HepG2 (cell line): ENCODE results near the gene ABCG2. TPM values are rescaled to one million over a fixed set of nuclear protein-coding genes. Genes with fewer than 3 reads are reported as not detected.

Experiments used
- ESRRA ChIP-seq: sonication (generic); formaldehyde crosslinking; IDR thresholded peaks from 2 replicates; pipeline ENCODE4 v1.5.1; 2020; ENCODE audit warnings: mild to moderate bottlenecking, low read depth, missing genetic modification reagents
- FOXK1 ChIP-seq: sonication (generic); formaldehyde crosslinking; IDR thresholded peaks from 2 replicates; pipeline ENCODE4 v1.4.0; 2020; ENCODE audit warnings: low read depth, missing genetic modification reagents, borderline replicate concordance
- JUN ChIP-seq: sonication (generic); formaldehyde crosslinking; IDR thresholded peaks from 2 replicates; pipeline ENCODE4 v1.4.0; 2020; ENCODE audit warnings: mild to moderate bottlenecking, missing genetic modification reagents
- MEIS1 ChIP-seq: sonication (generic); formaldehyde crosslinking; IDR thresholded peaks from 2 replicates; pipeline ENCODE4 v1.9.0; 2021; ENCODE audit warnings: mild to moderate bottlenecking, missing genetic modification reagents, moderate library complexity, borderline replicate concordance
- MLLT10 ChIP-seq: sonication (generic); formaldehyde crosslinking; IDR thresholded peaks from 2 replicates; pipeline ENCODE4 v1.4.0; 2020; ENCODE audit warnings: missing genetic modification reagents
- NCOA5 ChIP-seq: sonication (generic); formaldehyde crosslinking; IDR thresholded peaks from 2 replicates; pipeline ENCODE4 v1.4.0; 2020; ENCODE audit warnings: missing genetic modification reagents
- PPARG ChIP-seq: conservative IDR thresholded peaks from 2 replicates; pipeline ENCODE4 v1.6.1; 2016; ENCODE audit warnings: missing biosample characterization, missing genetic modification reagents
- RXRB ChIP-seq: IDR thresholded peaks from 2 replicates; pipeline ENCODE4 v1.6.1; 2016; ENCODE audit warnings: borderline replicate concordance, missing genetic modification reagents, missing compliant biosample characterization
- ZFP82 ChIP-seq: sonication (generic); formaldehyde crosslinking; IDR thresholded peaks from 2 replicates; pipeline ENCODE4 v1.5.1; 2020; ENCODE audit warnings: mild to moderate bottlenecking, missing genetic modification reagents, borderline replicate concordance
- ZNF569 ChIP-seq: sonication (generic); formaldehyde crosslinking; IDR thresholded peaks from 2 replicates; pipeline ENCODE4 v1.5.0; 2020; ENCODE audit warnings: mild to moderate bottlenecking, missing genetic modification reagents, moderate library complexity, borderline replicate concordance
- ZSCAN9 ChIP-seq: IDR thresholded peaks from 2 replicates; pipeline ENCODE4 v1.6.1; 2016; ENCODE audit warnings: borderline replicate concordance
- polyA plus RNA-seq, 8 experiments: library from polyadenylated mRNA; depleted of rRNA in 3 of 8; stranded (reverse) in 7 of 8; unstranded in 1 of 8; fragments of >200 nt; fragmentation: Illumina TruSeq in 4 of 8; extraction: Trizol in 4 of 8; gene quantifications; 2 replicates each; pipeline versions ENCODE4 v1.2.1 to v1.2.3, GENCODE V29; 2011 to 2016; ENCODE audit warnings: low read depth in 4 of 8, missing spikeins in 1 of 8, mixed read lengths in 1 of 8; ENCODE audit not compliant: insufficient read depth in 1 of 8
- total RNA-seq, 5 experiments: library from RNA; depleted of rRNA; stranded (reverse); fragments of >200 nt; fragmentation: Illumina TruSeq; extraction: Trizol; gene quantifications; 2 replicates each; pipeline ENCODE4 v1.2.3, GENCODE V29; 2016; ENCODE audit warnings: low read depth in 1 of 5
- TF ChIP-seq, protein P1 (sequence below): IDR thresholded peaks from 2 replicates; pipeline ENCODE4 v1.4.0; 2020; ENCODE audit warnings: mild to moderate bottlenecking, missing genetic modification reagents
- TF ChIP-seq, protein P2 (sequence below): IDR thresholded peaks from 2 replicates; pipeline ENCODE4 v1.6.1; 2016
- TF ChIP-seq, protein P3 (sequence below): fragments of 450-650 bp; IDR thresholded peaks from 2 replicates; pipeline ENCODE4 v1.6.1; 2016
- TF ChIP-seq, protein P4 (sequence below): sonication (generic); formaldehyde crosslinking; IDR thresholded peaks from 2 replicates; pipeline ENCODE4 v1.5.1; 2020; ENCODE audit warnings: mild to moderate bottlenecking, missing genetic modification reagents
- TF ChIP-seq, protein P5 (sequence below): sonication (generic); formaldehyde crosslinking; conservative IDR thresholded peaks from 2 replicates; pipeline ENCODE4 v1.4.0; 2020; ENCODE audit warnings: missing genetic modification reagents

The ABCG2 gene
- total and polyA plus RNA-seq, 2 of the 13 experiments (the other 11 are each of a cell fraction or from before 2014, with no cell fraction given) = 10.0 to 15.7 TPM

DNA sequence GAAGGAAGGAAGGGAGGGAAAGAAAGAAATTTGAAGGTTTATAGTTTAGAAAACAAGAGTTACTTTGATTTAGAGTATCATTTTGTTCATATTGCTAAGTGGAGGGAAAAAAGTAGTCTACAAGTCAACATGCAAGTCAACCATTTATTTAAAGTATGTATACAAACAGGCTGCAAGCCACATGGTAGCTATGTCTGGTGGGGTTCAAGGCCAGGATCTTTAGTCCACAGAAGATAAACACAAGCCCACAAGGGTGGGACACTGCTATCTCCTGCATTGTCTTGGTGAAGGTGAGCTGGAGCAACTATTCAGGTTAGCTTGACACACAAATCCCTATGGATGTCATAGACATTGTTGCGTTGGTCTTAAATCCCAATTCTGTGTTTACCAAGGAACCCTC lies 71.4 kb downstream of the ABCG2 start (continued):
- TF ChIP-seq, protein P1, sequence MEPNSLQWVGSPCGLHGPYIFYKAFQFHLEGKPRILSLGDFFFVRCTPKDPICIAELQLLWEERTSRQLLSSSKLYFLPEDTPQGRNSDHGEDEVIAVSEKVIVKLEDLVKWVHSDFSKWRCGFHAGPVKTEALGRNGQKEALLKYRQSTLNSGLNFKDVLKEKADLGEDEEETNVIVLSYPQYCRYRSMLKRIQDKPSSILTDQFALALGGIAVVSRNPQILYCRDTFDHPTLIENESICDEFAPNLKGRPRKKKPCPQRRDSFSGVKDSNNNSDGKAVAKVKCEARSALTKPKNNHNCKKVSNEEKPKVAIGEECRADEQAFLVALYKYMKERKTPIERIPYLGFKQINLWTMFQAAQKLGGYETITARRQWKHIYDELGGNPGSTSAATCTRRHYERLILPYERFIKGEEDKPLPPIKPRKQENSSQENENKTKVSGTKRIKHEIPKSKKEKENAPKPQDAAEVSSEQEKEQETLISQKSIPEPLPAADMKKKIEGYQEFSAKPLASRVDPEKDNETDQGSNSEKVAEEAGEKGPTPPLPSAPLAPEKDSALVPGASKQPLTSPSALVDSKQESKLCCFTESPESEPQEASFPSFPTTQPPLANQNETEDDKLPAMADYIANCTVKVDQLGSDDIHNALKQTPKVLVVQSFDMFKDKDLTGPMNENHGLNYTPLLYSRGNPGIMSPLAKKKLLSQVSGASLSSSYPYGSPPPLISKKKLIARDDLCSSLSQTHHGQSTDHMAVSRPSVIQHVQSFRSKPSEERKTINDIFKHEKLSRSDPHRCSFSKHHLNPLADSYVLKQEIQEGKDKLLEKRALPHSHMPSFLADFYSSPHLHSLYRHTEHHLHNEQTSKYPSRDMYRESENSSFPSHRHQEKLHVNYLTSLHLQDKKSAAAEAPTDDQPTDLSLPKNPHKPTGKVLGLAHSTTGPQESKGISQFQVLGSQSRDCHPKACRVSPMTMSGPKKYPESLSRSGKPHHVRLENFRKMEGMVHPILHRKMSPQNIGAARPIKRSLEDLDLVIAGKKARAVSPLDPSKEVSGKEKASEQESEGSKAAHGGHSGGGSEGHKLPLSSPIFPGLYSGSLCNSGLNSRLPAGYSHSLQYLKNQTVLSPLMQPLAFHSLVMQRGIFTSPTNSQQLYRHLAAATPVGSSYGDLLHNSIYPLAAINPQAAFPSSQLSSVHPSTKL (CRISPR knock-in tag) = peak; percentile 70
- TF ChIP-seq PPARG = 0 out of 2 replicates have a peak, but pooled peaks have one; percentile 32
- TF ChIP-seq ESRRA (CRISPR knock-in tag) = no peak
- no peak for TF ChIP-seq MEIS1 (CRISPR knock-in tag)
- TF ChIP-seq JUN = no peak
- TF ChIP-seq MLLT10 (CRISPR knock-in tag) = no peak
- TF ChIP-seq, protein P2, sequence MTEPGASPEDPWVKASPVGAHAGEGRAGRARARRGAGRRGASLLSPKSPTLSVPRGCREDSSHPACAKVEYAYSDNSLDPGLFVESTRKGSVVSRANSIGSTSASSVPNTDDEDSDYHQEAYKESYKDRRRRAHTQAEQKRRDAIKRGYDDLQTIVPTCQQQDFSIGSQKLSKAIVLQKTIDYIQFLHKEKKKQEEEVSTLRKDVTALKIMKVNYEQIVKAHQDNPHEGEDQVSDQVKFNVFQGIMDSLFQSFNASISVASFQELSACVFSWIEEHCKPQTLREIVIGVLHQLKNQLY (CRISPR knock-in tag) = 0 out of 2 replicates have a peak, but pooled peaks have one; percentile 24
- TF ChIP-seq, protein P3, sequence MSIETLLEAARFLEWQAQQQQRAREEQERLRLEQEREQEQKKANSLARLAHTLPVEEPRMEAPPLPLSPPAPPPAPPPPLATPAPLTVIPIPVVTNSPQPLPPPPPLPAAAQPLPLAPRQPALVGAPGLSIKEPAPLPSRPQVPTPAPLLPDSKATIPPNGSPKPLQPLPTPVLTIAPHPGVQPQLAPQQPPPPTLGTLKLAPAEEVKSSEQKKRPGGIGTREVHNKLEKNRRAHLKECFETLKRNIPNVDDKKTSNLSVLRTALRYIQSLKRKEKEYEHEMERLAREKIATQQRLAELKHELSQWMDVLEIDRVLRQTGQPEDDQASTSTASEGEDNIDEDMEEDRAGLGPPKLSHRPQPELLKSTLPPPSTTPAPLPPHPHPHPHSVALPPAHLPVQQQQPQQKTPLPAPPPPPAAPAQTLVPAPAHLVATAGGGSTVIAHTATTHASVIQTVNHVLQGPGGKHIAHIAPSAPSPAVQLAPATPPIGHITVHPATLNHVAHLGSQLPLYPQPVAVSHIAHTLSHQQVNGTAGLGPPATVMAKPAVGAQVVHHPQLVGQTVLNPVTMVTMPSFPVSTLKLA = 0 out of 2 replicates have a peak, but pooled peaks have one; percentile 8
- TF ChIP-seq, protein P4, sequence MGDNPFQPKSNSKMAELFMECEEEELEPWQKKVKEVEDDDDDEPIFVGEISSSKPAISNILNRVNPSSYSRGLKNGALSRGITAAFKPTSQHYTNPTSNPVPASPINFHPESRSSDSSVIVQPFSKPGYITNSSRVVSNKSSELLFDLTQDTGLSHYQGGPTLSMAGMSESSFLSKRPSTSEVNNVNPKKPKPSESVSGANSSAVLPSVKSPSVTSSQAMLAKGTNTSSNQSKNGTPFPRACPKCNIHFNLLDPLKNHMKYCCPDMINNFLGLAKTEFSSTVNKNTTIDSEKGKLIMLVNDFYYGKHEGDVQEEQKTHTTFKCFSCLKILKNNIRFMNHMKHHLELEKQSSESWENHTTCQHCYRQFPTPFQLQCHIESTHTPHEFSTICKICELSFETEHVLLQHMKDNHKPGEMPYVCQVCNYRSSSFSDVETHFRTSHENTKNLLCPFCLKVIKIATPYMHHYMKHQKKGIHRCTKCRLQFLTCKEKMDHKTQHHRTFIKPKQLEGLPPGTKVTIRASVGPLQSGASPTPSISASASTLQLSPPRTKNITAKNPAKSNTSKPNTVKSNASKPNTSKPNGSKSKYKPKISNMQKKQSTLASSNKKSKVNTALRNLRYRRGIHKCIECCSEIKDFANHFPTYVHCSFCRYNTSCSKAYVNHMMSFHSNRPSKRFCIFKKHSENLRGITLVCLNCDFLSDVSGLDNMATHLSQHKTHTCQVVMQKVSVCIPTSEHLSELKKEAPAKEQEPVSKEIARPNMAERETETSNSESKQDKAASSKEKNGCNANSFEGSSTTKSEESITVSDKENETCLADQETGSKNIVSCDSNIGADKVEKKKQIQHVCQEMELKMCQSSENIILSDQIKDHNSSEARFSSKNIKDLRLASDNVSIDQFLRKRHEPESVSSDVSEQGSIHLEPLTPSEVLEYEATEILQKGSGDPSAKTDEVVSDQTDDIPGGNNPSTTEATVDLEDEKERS (CRISPR knock-in tag) = no peak
- TF ChIP-seq, protein P5, sequence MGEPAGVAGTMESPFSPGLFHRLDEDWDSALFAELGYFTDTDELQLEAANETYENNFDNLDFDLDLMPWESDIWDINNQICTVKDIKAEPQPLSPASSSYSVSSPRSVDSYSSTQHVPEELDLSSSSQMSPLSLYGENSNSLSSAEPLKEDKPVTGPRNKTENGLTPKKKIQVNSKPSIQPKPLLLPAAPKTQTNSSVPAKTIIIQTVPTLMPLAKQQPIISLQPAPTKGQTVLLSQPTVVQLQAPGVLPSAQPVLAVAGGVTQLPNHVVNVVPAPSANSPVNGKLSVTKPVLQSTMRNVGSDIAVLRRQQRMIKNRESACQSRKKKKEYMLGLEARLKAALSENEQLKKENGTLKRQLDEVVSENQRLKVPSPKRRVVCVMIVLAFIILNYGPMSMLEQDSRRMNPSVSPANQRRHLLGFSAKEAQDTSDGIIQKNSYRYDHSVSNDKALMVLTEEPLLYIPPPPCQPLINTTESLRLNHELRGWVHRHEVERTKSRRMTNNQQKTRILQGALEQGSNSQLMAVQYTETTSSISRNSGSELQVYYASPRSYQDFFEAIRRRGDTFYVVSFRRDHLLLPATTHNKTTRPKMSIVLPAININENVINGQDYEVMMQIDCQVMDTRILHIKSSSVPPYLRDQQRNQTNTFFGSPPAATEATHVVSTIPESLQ = no peak
- TF ChIP-seq FOXK1 (CRISPR knock-in tag) = peak; percentile 54; the same call in 1 of the 2 replicates
- no peak for TF ChIP-seq NCOA5 (CRISPR knock-in tag)
- TF ChIP-seq ZNF569 (CRISPR knock-in tag) = no peak
- TF ChIP-seq ZSCAN9 = no peak
- TF ChIP-seq RXRB (CRISPR knock-in tag) = peak; percentile 63; the same call in 1 of the 2 replicates
- no peak for TF ChIP-seq ZFP82
